Neural progenitor cell (in vitro differentiated cells): ENCODE measurements around the gene CD300A. TPM values are rescaled to one million over a fixed set of nuclear protein-coding genes. Genes with fewer than 3 reads are reported as not detected.

ENCODE experiments used
- DNase-seq: peaks from one replicate; pipeline ENCODE4 v3.0.0-alpha.2; 2016; ENCODE audit warnings: low spot score
- H2AFZ ChIP-seq: fragments of 200-600 bp; sonication (generic); replicated peaks from 2 replicates; pipeline ENCODE4 v1.6.1; 2016; ENCODE audit warnings: antibody characterized with exemption
- H3F3A ChIP-seq: fragments of 200-600 bp; sonication (generic); 2 replicates; pipeline ENCODE4 v1.6.1; 2016; ENCODE audit warnings: antibody characterized with exemption, low read depth
- H3K27ac ChIP-seq: fragments of 200-600 bp; sonication (generic); 2 replicates; pipeline ENCODE4 v1.5.1; 2016; ENCODE audit warnings: mild to moderate bottlenecking
- H3K27me3 ChIP-seq: fragments of 200-600 bp; sonication (generic); 2 replicates; pipeline ENCODE4 v1.6.1; 2016; ENCODE audit warnings: mild to moderate bottlenecking, moderate library complexity
- H3K36me3 ChIP-seq: fragments of 200-600 bp; sonication (generic); 2 replicates; pipeline ENCODE4 v1.5.1; 2016
- H3K4me1 ChIP-seq: fragments of 200-600 bp; sonication (generic); 2 replicates; pipeline ENCODE4 v1.6.1; 2016; ENCODE audit warnings: mixed run types
- H3K4me2 ChIP-seq: fragments of 200-600 bp; sonication (generic); 2 replicates; pipeline ENCODE4 v1.6.1; 2016
- H3K4me3 ChIP-seq: fragments of 200-600 bp; sonication (generic); 2 replicates; pipeline ENCODE4 v1.5.1; 2016
- H3K79me2 ChIP-seq: fragments of 200-600 bp; sonication (generic); 2 replicates; pipeline ENCODE4 v1.6.1; 2016; ENCODE audit warnings: low read depth
- H3K9ac ChIP-seq: fragments of 200-600 bp; sonication (generic); 2 replicates; pipeline ENCODE4 v1.6.1; 2016
- H3K9me3 ChIP-seq: fragments of 200-600 bp; sonication (generic); 2 replicates; pipeline ENCODE4 v1.5.1; 2016; ENCODE audit warnings: low read depth
- H4K20me1 ChIP-seq: fragments of 200-600 bp; sonication (generic); 2 replicates; pipeline ENCODE4 v1.6.1; 2016; ENCODE audit warnings: low read depth
- H3K27ac Mint-ChIP-seq: 3 replicates; pipeline ENCODE4 v1.8.0; 2021; ENCODE audit warnings: mixed read lengths
- H3K27me3 Mint-ChIP-seq: 2 replicates; pipeline ENCODE4 v1.8.0; 2022; ENCODE audit warnings: low read depth, mild to moderate bottlenecking, inconsistent platforms, moderate library complexity, mixed read lengths; ENCODE audit not compliant: insufficient read depth
- H3K36me3 Mint-ChIP-seq: 3 replicates; pipeline ENCODE4 v1.8.0; 2021; ENCODE audit warnings: mixed read lengths
- H3K4me1 Mint-ChIP-seq: 3 replicates; pipeline ENCODE4 v1.8.0; 2021; ENCODE audit warnings: mixed read lengths
- H3K4me3 Mint-ChIP-seq: 3 replicates; pipeline ENCODE4 v1.8.0; 2021; ENCODE audit warnings: mild to moderate bottlenecking, moderate library complexity, mixed read lengths
- H3K9me3 Mint-ChIP-seq: 3 replicates; pipeline ENCODE4 v1.8.0; 2020; ENCODE audit warnings: mixed read lengths
- EZH2 ChIP-seq: fragments of 200-600 bp; sonication (generic); IDR thresholded peaks from 2 replicates; pipeline ENCODE4 v1.6.1; 2017; ENCODE audit warnings: antibody characterized with exemption, mild to moderate bottlenecking, moderate library complexity
- EZH2phosphoT487 ChIP-seq: fragments of 200-600 bp; sonication (generic); IDR thresholded peaks from 2 replicates; pipeline ENCODE4 v1.6.1; 2017; ENCODE audit warnings: antibody characterized with exemption
- total RNA-seq: library from RNA; depleted of rRNA; stranded (reverse); fragments of >200 nt; gene quantifications from 2 replicates; pipeline ENCODE4 v1.2.3, GENCODE V29; 2015; ENCODE audit warnings: low replicate concordance
- TF ChIP-seq, protein P1 (sequence below): fragments of 200-600 bp; sonication (generic); IDR thresholded peaks from 2 replicates; pipeline ENCODE4 v1.5.1; 2017; ENCODE audit warnings: antibody characterized with exemption, mild to moderate bottlenecking

Gene CD300A
- total RNA-seq, 1 donor from 2014 or later = not detected

DNA sequence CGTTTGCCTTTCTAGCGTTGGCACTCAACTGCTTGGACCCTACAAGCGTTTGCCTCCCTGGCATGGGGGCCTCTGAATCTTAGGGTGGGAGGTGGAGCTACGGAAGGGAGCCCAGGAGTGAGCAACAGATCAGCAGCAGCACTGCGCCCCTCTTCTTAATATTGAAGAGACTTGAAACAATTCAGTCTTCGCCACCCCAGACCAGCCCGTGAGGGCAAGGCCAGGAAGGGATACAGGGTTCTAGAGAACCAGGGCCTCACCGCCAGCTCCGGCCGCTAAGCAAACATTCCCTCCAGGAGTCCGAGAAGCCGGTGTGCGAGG lies 36.1 kb upstream of the CD300A start:
- peaks cover 19% of the 10 kb centered on the region for H3F3A ChIP-seq
- H4K20me1 ChIP-seq = peaks cover 8% of the 10 kb centered on the region
- Mint-ChIP-seq H3K9me3 (no peaks in the 10 kb centered on the region), H3K4me1 (peaks cover 37% of the 10 kb centered on the region), H3K36me3 (no peaks in the 10 kb centered on the region), H3K27me3 (peaks cover 38% of the 10 kb centered on the region), H3K4me3 (peak overlapping the region; percentile 85), H3K27ac (no peak overlapping the region)
- peaks cover 11% of the 10 kb centered on the region for H3K79me2 ChIP-seq
- DNase-seq = no peak
- H3K4me3 ChIP-seq = peak overlapping the region; percentile 69
- H3K4me2 ChIP-seq = peak overlapping the region; percentile 93
- H3K9me3 ChIP-seq = no peaks in the 10 kb centered on the region
- no peak for TF ChIP-seq EZH2phosphoT487
- TF ChIP-seq, protein P1, sequence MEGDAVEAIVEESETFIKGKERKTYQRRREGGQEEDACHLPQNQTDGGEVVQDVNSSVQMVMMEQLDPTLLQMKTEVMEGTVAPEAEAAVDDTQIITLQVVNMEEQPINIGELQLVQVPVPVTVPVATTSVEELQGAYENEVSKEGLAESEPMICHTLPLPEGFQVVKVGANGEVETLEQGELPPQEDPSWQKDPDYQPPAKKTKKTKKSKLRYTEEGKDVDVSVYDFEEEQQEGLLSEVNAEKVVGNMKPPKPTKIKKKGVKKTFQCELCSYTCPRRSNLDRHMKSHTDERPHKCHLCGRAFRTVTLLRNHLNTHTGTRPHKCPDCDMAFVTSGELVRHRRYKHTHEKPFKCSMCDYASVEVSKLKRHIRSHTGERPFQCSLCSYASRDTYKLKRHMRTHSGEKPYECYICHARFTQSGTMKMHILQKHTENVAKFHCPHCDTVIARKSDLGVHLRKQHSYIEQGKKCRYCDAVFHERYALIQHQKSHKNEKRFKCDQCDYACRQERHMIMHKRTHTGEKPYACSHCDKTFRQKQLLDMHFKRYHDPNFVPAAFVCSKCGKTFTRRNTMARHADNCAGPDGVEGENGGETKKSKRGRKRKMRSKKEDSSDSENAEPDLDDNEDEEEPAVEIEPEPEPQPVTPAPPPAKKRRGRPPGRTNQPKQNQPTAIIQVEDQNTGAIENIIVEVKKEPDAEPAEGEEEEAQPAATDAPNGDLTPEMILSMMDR = no peak
- no peak for TF ChIP-seq EZH2
- H3K27ac ChIP-seq = no peak overlapping the region
- no peaks in the 10 kb centered on the region for H3K36me3 ChIP-seq
- H3K4me1 ChIP-seq = peaks cover 35% of the 10 kb centered on the region
- peaks cover 22% of the 10 kb centered on the region for H3K27me3 ChIP-seq
- H2AFZ ChIP-seq = peak overlapping the region; percentile 66
- no peak overlapping the region for H3K9ac ChIP-seq

DNA sequence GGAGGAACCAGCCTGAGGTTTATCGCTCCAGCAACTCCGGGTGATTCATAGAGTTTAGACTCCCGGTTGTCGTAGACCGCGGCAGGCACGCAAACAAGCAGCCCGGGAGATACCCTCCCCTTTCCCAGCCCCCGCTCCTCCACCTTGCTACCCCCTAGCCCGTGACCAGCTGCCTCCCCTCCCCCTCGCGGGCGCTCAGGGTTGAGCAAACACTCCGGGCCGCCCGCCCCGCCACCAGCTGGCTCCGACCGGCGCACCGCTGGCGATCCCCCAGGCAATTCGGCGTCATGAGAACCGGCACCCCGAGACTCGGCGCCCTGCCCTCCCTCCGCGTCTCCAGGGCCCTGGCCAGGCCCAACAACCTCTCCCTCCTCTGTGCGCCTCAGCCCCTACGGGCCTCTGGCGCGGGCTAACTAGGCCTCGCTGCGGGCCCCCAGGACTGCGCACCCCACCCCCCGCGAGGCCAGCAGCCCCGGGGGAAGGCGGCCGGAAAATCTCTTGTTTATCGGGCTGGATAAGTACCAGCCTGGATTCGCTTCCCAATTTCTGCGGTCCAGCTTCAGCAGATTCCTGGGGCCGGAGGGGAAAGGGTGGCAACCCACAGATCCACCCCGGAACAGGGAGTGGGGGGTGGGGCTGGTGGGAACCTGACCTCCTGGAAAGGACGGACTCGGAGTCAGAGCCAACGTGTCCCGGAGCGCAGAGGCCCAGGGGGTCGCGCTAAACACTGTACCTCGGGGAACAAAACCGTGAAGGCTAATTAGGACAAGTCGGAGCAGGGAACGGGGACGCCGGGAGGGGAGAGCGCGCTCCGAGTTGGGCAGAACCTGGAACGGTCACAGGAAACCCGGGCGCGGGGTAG lies 35.5 kb upstream of the CD300A start:
- peaks cover 35% of the 10 kb centered on the region for H3K4me1 ChIP-seq
- Mint-ChIP-seq H3K9me3 (no peaks in the 10 kb centered on the region), H3K27me3 (peaks cover 36% of the 10 kb centered on the region), H3K36me3 (no peaks in the 10 kb centered on the region), H3K4me3 (peak overlapping the region; percentile 85), H3K4me1 (peaks cover 37% of the 10 kb centered on the region), H3K27ac (no peak overlapping the region)
- H2AFZ ChIP-seq = peak overlapping the region; percentile 66
- H3K9me3 ChIP-seq = no peaks in the 10 kb centered on the region
- H3K27me3 ChIP-seq = peaks cover 22% of the 10 kb centered on the region
- H3F3A ChIP-seq = peaks cover 19% of the 10 kb centered on the region
- H4K20me1 ChIP-seq = peaks cover 9% of the 10 kb centered on the region
- peak overlapping the region; percentile 93 for H3K4me2 ChIP-seq
- H3K9ac ChIP-seq = no peak overlapping the region
- H3K79me2 ChIP-seq = peaks cover 11% of the 10 kb centered on the region
- peak overlapping the region; percentile 69 for H3K4me3 ChIP-seq
- H3K36me3 ChIP-seq = no peaks in the 10 kb centered on the region
- TF ChIP-seq EZH2 (peak; percentile 67), EZH2phosphoT487 (no peak)
- TF ChIP-seq, protein P1 = no peak
- peak; percentile 75 for DNase-seq
- H3K27ac ChIP-seq = no peak overlapping the region

DNA sequence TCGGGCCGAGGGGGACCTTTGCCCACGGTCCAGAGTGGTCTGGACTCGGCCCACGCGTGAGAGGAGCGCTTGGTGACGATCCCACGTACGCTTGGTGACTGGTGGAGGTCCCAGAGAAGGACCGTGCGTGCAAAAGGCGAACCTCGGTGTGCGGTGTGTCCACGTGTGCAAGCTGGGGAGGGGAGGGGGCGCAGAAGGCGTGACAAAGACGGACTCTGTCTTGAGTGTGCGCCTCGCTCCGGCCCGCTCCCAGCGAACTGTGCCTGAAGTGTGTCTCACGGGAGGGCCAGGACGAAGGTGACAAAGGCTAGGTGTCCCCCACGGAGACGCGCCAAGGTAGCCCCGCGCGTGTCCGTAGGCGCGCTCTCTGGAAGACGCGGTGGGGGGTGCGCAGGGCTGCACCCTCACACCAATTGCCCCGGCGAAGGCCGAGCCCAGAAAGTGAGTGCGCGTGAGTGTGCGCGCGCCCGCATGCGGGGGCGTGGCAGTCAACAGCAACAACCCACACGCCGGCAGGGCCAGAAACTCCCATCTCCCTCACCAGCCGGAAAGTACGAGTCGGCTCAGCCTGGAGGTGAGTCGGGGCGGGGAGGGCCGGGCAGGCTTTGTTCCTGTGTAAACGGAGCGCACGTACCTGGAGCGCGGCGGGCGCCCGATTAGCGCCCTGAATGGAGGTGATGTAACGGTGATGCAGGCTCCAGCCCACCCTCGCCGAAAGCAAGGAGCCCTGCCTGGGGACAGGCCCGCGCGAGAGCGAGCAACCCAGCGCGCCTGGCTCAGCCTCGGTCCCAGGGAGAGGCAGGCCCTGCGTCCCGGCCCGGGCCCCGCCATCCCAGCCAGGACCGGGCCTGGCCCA lies 34.6 kb upstream of the CD300A start, which contains the start of gene GPRC5C:
GPRC5C (plus strand) TSS at position 521 of the 856 bp plus-strand sequence. CDS start 7,689 bp downstream, outside the sequence.
- peak within 1 kb of the TSS; percentile 69 for H3K4me3 ChIP-seq
- H3K27ac ChIP-seq = no peak within 1 kb of the TSS
- peak; percentile 83 for DNase-seq
- TF ChIP-seq, protein P1 = no peak
- peak; percentile 42 for TF ChIP-seq EZH2
- H3K4me2 ChIP-seq = peak within 1 kb of the TSS; percentile 93
- Mint-ChIP-seq H3K4me3 (peak within 1 kb of the TSS; percentile 86), H3K27me3 (peaks cover 30% of the 10 kb centered on the region), H3K9me3 (no peaks in the 10 kb centered on the region), H3K36me3 (no peaks in the 10 kb centered on the region), H3K27ac (no peak within 1 kb of the TSS), H3K4me1 (peaks cover 31% of the 10 kb centered on the region)
- H3K9ac ChIP-seq = peak within 1 kb of the TSS; percentile 25
- peaks cover 13% of the 10 kb centered on the region for H4K20me1 ChIP-seq
- peaks cover 33% of the 10 kb centered on the region for H3K4me1 ChIP-seq
- H3K9me3 ChIP-seq = no peaks in the 10 kb centered on the region
- peaks cover 22% of the 10 kb centered on the region for H3K27me3 ChIP-seq
- H3F3A ChIP-seq = peaks cover 19% of the 10 kb centered on the region
- peaks cover 11% of the 10 kb centered on the region for H3K79me2 ChIP-seq
- no peaks in the 10 kb centered on the region for H3K36me3 ChIP-seq
- H2AFZ ChIP-seq = peak within 1 kb of the TSS; percentile 66
